Measurements from ENCODE around the gene FKBP2.

Gene FKBP2

DNA sequence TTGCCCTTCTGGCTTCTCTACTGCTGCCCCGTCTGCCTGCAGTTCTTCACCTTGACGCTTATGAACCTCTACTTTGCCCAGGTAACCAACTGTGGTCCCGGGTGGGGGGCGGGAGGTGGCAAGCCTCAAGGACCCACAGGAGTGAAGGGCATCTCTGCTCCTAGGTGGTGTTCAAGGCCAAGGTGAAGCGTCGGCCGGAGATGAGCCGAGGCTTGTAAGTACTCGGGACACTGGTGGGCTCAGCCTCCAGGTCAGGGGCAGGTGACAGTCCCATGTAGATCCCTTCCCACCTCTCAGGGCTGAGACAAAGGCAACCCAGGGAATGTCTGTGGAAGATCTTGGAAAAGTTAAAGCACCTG lies 45.9 kb downstream of the FKBP2 start:
- DNase-seq = no peak

DNA sequence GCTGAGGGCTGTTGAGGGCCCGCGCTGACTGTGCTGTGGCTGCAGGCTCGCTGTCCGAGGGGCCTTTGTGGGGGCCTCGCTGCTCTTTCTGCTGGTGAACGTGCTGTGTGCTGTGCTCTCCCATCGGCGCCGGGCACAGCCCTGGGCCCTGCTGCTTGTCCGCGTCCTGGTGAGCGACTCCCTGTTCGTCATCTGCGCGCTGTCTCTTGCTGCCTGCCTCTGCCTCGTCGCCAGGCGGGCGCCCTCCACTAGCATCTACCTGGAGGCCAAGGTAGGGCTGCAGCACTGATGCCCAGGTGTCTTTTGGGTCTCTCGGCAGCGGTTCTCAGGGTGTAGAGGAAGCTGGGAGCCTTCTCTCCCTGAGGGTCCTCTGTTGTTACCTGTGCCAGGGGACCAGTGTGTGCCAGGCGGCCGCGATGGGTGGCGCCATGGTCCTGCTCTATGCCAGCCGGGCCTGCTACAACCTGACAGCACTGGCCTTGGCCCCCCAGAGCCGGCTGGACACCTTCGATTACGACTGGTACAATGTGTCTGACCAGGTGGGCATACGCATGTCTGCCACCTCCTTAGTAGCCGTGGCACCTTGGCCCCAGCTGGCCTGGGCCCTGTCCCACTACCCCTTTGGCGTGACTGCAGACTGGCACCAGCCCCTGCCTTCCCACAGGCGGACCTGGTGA lies 46.9 kb downstream of the FKBP2 start:
- no peak for DNase-seq

DNA sequence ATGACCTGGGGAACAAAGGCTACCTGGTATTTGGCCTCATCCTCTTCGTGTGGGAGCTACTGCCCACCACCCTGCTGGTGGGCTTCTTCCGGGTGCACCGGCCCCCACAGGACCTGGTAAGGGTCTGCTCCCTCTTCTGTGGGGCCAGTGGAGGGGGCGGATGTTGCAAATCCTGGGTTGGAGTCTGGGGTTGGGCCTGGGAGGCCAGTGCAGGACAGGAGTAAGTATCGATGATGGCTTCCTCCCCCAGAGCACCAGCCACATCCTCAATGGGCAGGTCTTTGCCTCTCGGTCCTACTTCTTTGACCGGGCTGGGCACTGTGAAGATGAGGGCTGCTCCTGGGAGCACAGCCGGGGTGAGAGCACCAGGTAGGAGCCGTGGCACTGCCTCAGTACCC lies 47.5 kb downstream of the FKBP2 start:
- DNase-seq = no peak

DNA sequence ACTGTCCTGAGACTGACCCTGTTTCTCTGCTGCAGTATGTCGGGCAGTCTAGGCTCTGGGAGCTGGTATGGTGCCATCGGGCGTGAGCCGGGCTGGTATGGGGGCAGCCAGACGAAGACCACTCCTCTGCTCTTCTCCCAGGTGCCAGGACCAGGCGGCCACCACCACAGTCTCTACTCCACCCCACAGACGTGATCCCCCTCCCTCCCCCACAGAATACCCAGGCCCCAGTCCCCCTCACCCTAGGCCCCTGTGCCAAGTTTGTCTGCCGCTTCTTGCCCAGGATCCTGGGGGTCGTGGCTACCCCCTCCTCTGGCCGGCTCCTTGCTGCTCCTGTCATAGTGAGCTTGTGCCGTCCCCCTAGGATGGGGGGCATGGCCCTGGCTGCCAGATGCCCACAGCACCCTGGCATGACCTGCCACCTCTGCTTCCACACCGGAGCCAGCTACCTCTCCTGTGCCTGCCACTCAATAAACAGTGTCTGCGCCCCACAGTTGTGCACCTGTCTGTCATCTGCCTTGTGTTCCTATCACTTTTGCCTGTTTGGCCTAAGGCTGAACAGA lies 48.2 kb downstream of the FKBP2 start:
- DNase-seq = no peak

DNA sequence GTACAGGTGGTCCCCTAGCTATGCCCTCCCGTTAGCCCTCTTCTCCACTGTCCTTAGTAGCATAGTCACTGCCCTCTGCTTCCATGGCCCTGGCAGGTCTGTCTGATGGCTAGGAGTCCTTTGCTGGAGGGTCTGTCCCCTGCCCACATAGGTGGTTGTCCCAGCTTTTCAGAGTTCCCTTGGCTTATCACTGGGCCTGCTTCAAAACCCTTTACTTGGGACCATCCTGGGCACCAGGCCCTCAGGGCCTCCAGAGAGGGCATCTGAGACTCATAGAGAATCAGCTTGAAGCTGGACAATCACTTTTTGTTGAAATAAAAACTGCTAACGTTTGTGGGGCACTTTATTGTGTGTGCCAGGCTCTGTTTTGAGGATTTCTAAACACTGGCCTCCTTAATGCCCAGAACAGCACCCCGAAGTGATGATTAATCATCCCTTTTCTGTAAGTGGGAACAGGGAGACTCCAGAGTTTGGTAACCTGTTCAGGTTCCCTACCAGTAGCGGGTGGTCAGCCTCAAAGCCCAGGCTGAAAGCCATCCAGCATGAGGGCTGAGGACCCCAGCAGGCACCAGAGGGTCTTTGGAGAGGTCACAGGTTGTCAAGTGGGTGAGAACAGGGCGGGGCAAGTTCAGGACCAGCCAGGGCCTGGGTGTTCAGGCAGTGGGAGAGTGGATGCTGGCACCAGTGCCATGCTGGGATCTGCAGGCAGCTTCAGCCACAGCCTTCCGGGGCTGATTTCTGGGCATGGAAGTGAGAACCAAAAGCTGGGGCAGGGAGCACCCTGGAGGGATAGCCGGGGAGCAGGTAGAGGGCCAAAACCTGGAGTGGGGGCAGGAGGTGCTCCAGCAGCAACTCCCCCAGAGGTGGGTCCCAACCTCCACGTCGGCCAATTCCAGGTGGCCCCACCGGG lies 49.7 kb downstream of the FKBP2 start:
- no peak for DNase-seq

DNA sequence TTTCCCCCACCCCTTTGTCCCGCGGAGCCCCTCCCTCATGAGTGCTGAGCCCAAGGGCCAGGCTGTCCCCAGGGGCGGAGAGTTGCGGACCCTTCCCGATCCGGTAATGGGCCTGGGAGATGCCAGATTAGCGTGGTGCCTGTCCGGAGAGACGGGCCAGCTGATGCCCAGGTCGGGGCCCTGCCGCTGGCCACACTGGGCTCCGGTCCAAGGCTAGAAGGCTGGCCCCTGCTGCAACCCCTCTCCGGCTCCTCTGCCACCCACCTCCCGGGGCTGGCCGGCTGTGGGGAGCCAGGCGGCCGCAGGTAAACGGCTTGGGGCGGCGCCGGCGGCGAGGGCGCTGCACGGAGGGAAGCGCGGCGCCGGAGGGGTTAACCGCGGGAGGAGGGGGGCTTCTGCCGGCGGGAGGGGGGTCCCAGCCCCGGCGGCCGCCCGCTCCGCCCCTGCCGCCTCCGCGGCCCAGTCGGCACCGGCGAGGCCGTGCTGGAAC lies 50.4 kb downstream of the FKBP2 start, which contains the start of gene KCNK4:
KCNK4 (plus strand) TSS at position 41 of the 490 bp plus-strand sequence. CDS start 1,717 bp downstream, outside the sequence.
- no peak for DNase-seq

DNA sequence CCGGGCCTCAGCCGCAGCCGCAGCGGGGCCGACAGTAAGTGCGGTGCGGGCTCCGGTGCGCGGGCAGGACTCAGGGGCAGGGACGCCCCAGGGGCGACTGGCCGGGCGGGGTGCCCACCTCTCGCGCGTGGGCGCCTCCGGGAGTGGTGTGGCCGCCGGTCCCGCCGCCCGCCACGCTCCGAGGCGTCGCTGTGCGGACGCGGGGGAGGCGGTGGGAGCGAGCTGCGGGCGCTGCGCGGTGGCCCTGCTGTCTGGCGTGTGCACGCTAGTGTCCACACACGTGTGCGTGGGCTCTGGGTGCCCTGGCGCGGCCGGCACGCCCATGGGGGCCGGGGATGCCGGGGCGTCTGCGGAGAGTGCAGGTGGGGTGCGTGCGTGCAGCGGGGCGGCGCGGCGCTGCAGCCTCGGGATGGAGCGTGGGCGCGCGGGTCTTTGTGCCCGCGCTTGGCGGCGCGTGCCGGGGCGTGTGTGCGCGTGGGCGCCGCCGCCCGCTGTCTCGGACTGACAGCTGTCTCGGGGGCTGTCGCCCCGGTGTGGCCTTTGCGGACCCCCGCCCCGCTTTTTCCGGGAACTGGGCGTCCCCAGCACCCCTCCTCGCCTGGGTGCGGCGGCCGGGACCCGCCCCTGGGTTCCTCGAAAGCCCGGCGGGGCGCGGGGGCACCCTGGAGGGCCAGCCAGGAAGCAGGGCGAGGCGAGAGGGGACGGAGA lies 51.0 kb downstream of the FKBP2 start:
- no peak for DNase-seq

DNA sequence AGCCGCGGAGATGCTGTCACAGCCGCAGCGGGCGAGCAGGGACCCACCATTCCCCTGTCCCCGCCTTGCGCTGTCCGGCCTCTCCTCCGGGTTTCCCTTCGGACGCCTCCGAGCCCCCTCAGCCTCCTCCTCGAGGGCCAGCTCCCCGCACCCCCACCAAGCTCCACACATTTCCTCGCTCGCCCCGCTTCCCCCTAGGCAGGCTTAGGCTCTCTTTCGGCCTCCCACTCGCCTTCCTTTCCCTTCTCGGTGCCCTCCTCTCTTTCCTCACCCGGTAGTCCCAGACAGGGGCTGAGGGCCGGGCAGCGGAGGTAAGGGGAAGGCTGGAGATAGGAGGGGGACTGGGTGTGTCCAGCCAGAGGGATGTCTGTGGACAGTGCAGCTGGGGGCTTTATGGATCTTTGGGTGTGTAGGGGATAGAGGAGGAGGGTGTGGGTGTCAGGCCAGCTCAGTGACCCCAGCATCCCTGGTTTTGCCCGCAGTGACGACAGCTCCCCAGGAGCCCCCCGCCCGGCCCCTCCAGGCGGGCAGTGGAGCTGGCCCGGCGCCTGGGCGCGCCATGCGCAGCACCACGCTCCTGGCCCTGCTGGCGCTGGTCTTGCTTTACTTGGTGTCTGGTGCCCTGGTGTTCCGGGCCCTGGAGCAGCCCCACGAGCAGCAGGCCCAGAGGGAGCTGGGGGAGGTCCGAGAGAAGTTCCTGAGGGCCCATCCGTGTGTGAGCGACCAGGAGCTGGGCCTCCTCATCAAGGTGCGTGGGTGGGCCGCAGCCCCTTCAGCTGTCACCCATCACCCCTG lies 51.8 kb downstream of the FKBP2 start:
- no peak for DNase-seq

All from NCI-H510A (cell line).